Upper lobe of left lung (tissue), 4 donors: ENCODE measurements around the gene SLC29A1.

Experiments
- CTCF ChIP-seq, 6 experiments: fragments of 450-650 bp in 4 of 6; fragments of 200-600 bp in 2 of 6; sonication (generic) in 2 of 6; IDR thresholded peaks; one replicate each; pipeline ENCODE4 v1.5.1; 2016 to 2019; ENCODE audit warnings: antibody characterized with exemption in 6 of 6
- POLR2AphosphoS5 ChIP-seq, 2 donors: sonication (generic); formaldehyde crosslinking; IDR thresholded peaks; one replicate each; pipeline ENCODE4 v1.5.1; 2017; ENCODE audit warnings: antibody characterized with exemption in 2 of 2

GRCh38 chr6:44278774-44279697 lies 55.6 kb downstream of the SLC29A1 start:
- TF ChIP-seq CTCF (IDR thresholded peaks at IDR 0.05): no peak
- no peak for TF ChIP-seq POLR2AphosphoS5 (IDR thresholded peaks at IDR 0.05)
